Peyer's patch (tissue), 4 donors: ENCODE measurements around the gene TRIO. TPM values are rescaled to one million over a fixed set of nuclear protein-coding genes. Genes with fewer than 3 reads are reported as not detected.
A peak's percentile ranks its signal among the peaks of the same experiment; 100 is the strongest.

Source experiments
- DNase-seq, 3 donors: peaks; one replicate each; pipeline ENCODE4 v3.0.0-alpha.2; 2017 to 2019
- H3K27ac ChIP-seq, 4 donors: fragments of 200-600 bp; sonication (generic); one replicate each; pipeline ENCODE4 v1.5.1; 2016 to 2019
- H3K27me3 ChIP-seq, 2 donors: fragments of 200-600 bp; sonication (generic); one replicate each; pipeline ENCODE4 v1.5.1; 2019
- H3K36me3 ChIP-seq, 3 donors: fragments of 200-600 bp; sonication (generic); one replicate each; pipeline ENCODE4 v1.5.1; 2016 to 2019
- H3K4me1 ChIP-seq, 4 donors: fragments of 200-600 bp; sonication (generic); one replicate each; pipeline ENCODE4 v1.5.1; 2016 to 2019
- H3K4me3 ChIP-seq, 4 donors: fragments of 200-600 bp; sonication (generic); 1 replicate in 3 of 4; 2 replicates in 1 of 4; pipeline ENCODE4 v1.5.1; 2016 to 2019; ENCODE audit warnings: mild to moderate bottlenecking in 1 of 4
- H3K9me3 ChIP-seq, 4 donors: fragments of 200-600 bp; sonication (generic); one replicate each; pipeline ENCODE4 v1.5.1; 2016 to 2019; ENCODE audit warnings: mild to moderate bottlenecking in 1 of 4
- CTCF ChIP-seq, 6 experiments: fragments of 450-650 bp in 4 of 6; fragments of 200-600 bp in 2 of 6; sonication (generic) in 1 of 6; IDR thresholded peaks; one replicate each; pipeline ENCODE4 v1.5.1; 2017 to 2019; ENCODE audit warnings: antibody characterized with exemption in 6 of 6, mild to moderate bottlenecking in 3 of 6, moderate library complexity in 1 of 6
- POLR2A ChIP-seq, 2 donors: fragments of 450-650 bp; IDR thresholded peaks; one replicate each; pipeline ENCODE4 v1.5.1; 2017; ENCODE audit warnings: antibody characterized with exemption in 2 of 2, mild to moderate bottlenecking in 2 of 2, moderate library complexity in 2 of 2
- total RNA-seq, 4 donors: library from RNA; depleted of rRNA; stranded (reverse); fragments of >200 nt; gene quantifications; one replicate each; pipeline ENCODE4 v1.1.0, GENCODE V29; 2016

TRIO gene
- total RNA-seq, 4 donors from 2014 or later: 171 to 456 (median 340) TPM

GRCh38 chr5:14190194-14191164 lies 47.3 kb downstream of the TRIO start:
- TF ChIP-seq CTCF (IDR thresholded peaks at IDR 0.05) (no peak), POLR2A (IDR thresholded peaks at IDR 0.05) (no peak)
- Histone ChIP-seq H3K27ac (peak overlapping the region in 2 of 4 donors; percentile 18 to 86), H3K4me1 (peaks cover 0 to 14% (median 0%) of the 10 kb centered on the region in 4 donors), H3K9me3 (no peaks in the 10 kb centered on the region), H3K36me3 (no peaks in the 10 kb centered on the region), H3K4me3 (no peak overlapping the region), H3K27me3 (no peaks in the 10 kb centered on the region)
- no peak for DNase-seq

- no peak for DNase-seq
- TF ChIP-seq CTCF (IDR thresholded peaks at IDR 0.05) (no peak), POLR2A (IDR thresholded peaks at IDR 0.05) (no peak)
Measured at GRCh38 chr5:14191325-14191724, 48.2 kb downstream of the TRIO start.

GRCh38 chr5:14193496-14193895 lies 50.4 kb downstream of the TRIO start:
- Histone ChIP-seq H3K27ac (peak overlapping the region in 1 of 4 donors; percentile 9), H3K27me3 (no peaks in the 10 kb centered on the region), H3K4me3 (no peak overlapping the region), H3K9me3 (no peaks in the 10 kb centered on the region), H3K36me3 (no peaks in the 10 kb centered on the region), H3K4me1 (no peaks in the 10 kb centered on the region)
- no peak for DNase-seq
- no peak for TF ChIP-seq POLR2A (IDR thresholded peaks at IDR 0.05)
- TF ChIP-seq CTCF (IDR thresholded peaks at IDR 0.05): no peak

More at GRCh38 chr5:14191325-14191724, 48.2 kb downstream of the TRIO start:
- H3K4me3 ChIP-seq: no peak overlapping the region
- H3K27ac ChIP-seq: peak overlapping the region in 2 of 4 donors; percentile 18 to 86
- H3K9me3 ChIP-seq: no peaks in the 10 kb centered on the region
- H3K36me3 ChIP-seq: no peaks in the 10 kb centered on the region
- no peaks in the 10 kb centered on the region for H3K27me3 ChIP-seq
- H3K4me1 ChIP-seq: peaks cover 0 to 11% (median 0%) of the 10 kb centered on the region in 4 donors

GRCh38 chr5:14195588-14195987 lies 52.4 kb downstream of the TRIO start:
- TF ChIP-seq POLR2A (IDR thresholded peaks at IDR 0.05) (no peak), CTCF (IDR thresholded peaks at IDR 0.05) (no peak)
- Histone ChIP-seq H3K4me1 (peaks cover 0 to 12% (median 2%) of the 10 kb centered on the region in 4 donors), H3K9me3 (no peaks in the 10 kb centered on the region), H3K27ac (no peak overlapping the region), H3K27me3 (no peaks in the 10 kb centered on the region), H3K4me3 (no peak overlapping the region), H3K36me3 (no peaks in the 10 kb centered on the region)
- no peak for DNase-seq

GRCh38 chr5:14197056-14197455 lies 53.9 kb downstream of the TRIO start:
- no peaks in the 10 kb centered on the region for H3K36me3 ChIP-seq
- TF ChIP-seq POLR2A (IDR thresholded peaks at IDR 0.05) (no peak), CTCF (IDR thresholded peaks at IDR 0.05) (no peak)
- H3K9me3 ChIP-seq: no peaks in the 10 kb centered on the region
- peak overlapping the region in 1 of 4 donors; percentile 4 for H3K27ac ChIP-seq
- H3K27me3 ChIP-seq: no peaks in the 10 kb centered on the region
- H3K4me3 ChIP-seq: no peak overlapping the region
- H3K4me1 ChIP-seq: peaks cover 0 to 12% (median 2%) of the 10 kb centered on the region in 4 donors
- DNase-seq: no peak
